Esophagus muscularis mucosa (tissue), 4 donors: ENCODE data around the gene ITPR1. TPM values are rescaled to one million over a fixed set of nuclear protein-coding genes. Genes with fewer than 3 reads are reported as not detected.

ENCODE experiments used
- DNase-seq: peaks from one replicate; pipeline ENCODE4 v3.0.0-alpha.2; 2017; ENCODE audit errors: extremely low spot score
- H3K27ac ChIP-seq, 4 donors: fragments of 200-600 bp; sonication (generic); replicated peaks in 1 of 4; 1 replicate in 3 of 4; 2 replicates in 1 of 4; pipeline ENCODE4 v1.5.1; 2016 to 2019; ENCODE audit warnings: mild to moderate bottlenecking in 1 of 4
- H3K27me3 ChIP-seq, 4 donors: fragments of 200-600 bp; sonication (generic); one replicate each; pipeline versions ENCODE4 v1.5.1 to v1.6.0; 2016 to 2019
- H3K36me3 ChIP-seq, 4 donors: fragments of 200-600 bp; sonication (generic); one replicate each; pipeline ENCODE4 v1.5.1; 2016 to 2019
- H3K4me1 ChIP-seq, 4 donors: fragments of 200-600 bp; sonication (generic); one replicate each; pipeline ENCODE4 v1.5.1; 2016 to 2019
- H3K4me3 ChIP-seq, 4 donors: fragments of 200-600 bp; sonication (generic); 1 replicate in 2 of 4; 2 replicates in 2 of 4; pipeline ENCODE4 v1.5.1; 2016 to 2019; ENCODE audit warnings: mild to moderate bottlenecking in 4 of 4, moderate library complexity in 1 of 4
- H3K9me3 ChIP-seq, 4 donors: fragments of 200-600 bp; sonication (generic); 1 replicate in 3 of 4; 2 replicates in 1 of 4; pipeline ENCODE4 v1.5.1; 2016 to 2019
- CTCF ChIP-seq, 3 experiments: fragments of 200-600 bp in 2 of 3; fragments of 450-650 bp in 1 of 3; sonication (generic) in 2 of 3; IDR thresholded peaks; one replicate each; pipeline ENCODE4 v1.5.1; 2017 to 2019; ENCODE audit warnings: antibody characterized with exemption in 3 of 3, mild to moderate bottlenecking in 2 of 3, moderate library complexity in 1 of 3
- EP300 ChIP-seq: sonication (generic); formaldehyde crosslinking; IDR thresholded peaks from one replicate; pipeline ENCODE4 v1.6.1; 2017; ENCODE audit warnings: antibody characterized with exemption
- POLR2A ChIP-seq: fragments of 450-650 bp; IDR thresholded peaks from one replicate; pipeline ENCODE4 v1.6.1; 2017; ENCODE audit warnings: antibody characterized with exemption, moderate library complexity, mild to moderate bottlenecking, low read depth
- POLR2AphosphoS5 ChIP-seq, 2 donors: sonication (generic); formaldehyde crosslinking; IDR thresholded peaks; one replicate each; pipeline ENCODE4 v1.6.1; 2017; ENCODE audit warnings: antibody characterized with exemption in 2 of 2
- WGBS: methylation state at CpG from one replicate; pipeline ENCODE4 v1.1.5; 2018; 5-methylcytosine and 5-hydroxymethylcytosine counted together
- intact Hi-C: fragments of 100-400 bp; cut with DNase I; formaldehyde crosslinking; loops from one replicate; pipeline ENCODE4 v1.15.1; 2023
- total RNA-seq, 4 donors: library from RNA; depleted of rRNA; stranded (reverse); fragments of >200 nt; gene quantifications; one replicate each; pipeline versions ENCODE4 v1.1.0 to v1.2.1, GENCODE V29; 2016

The ITPR1 gene
- total RNA-seq, 4 donors from 2014 or later = 204 to 271 (median 222) TPM

- H3K9me3 ChIP-seq = no peaks in the 10 kb centered on the region
- intact Hi-C loops = no loop called here
- peak overlapping the region in 1 of 4 donors; percentile 18 for H3K27ac ChIP-seq
- no peak overlapping the region for H3K4me3 ChIP-seq
- peaks cover 0 to 15% (median 4%) of the 10 kb centered on the region in 4 donors for H3K36me3 ChIP-seq
- 78% methylated on average over 5 of the region's 5 CpGs for WGBS
- TF ChIP-seq EP300 (no peak), POLR2A (no peak), CTCF (IDR thresholded peaks at IDR 0.05) (no peak), POLR2AphosphoS5 (IDR thresholded peaks at IDR 0.05) (no peak)
- no peak for DNase-seq
- H3K27me3 ChIP-seq = no peaks in the 10 kb centered on the region
- peaks cover 44 to 93% (median 83%) of the 10 kb centered on the region in 4 donors for H3K4me1 ChIP-seq
These were observed 27.1 kb downstream of the ITPR1 start for GRCh38 chr3:4520033-4520816.

- Histone ChIP-seq H3K36me3 (peaks cover 0 to 15% (median 4%) of the 10 kb centered on the region in 4 donors), H3K27me3 (no peaks in the 10 kb centered on the region), H3K4me1 (peaks cover 23 to 76% (median 68%) of the 10 kb centered on the region in 4 donors), H3K27ac (peak overlapping the region; percentile 63 to 77 (median 74)), H3K9me3 (no peaks in the 10 kb centered on the region), H3K4me3 (no peak overlapping the region)
- 94% methylated on average over 7 of the region's 7 CpGs for WGBS
- TF ChIP-seq CTCF (IDR thresholded peaks at IDR 0.05) (no peak), POLR2A (no peak), EP300 (no peak), POLR2AphosphoS5 (IDR thresholded peaks at IDR 0.05) (no peak)
- DNase-seq = no peak
- intact Hi-C loops = no loop called here
These were observed 29.8 kb downstream of the ITPR1 start for GRCh38 chr3:4522947-4523346.

GRCh38 chr3:4523710-4524698, 30.9 kb downstream of the ITPR1 start:
- Histone ChIP-seq H3K4me3 (peak overlapping the region in 1 of 4 donors; percentile 14), H3K4me1 (peaks cover 21 to 76% (median 68%) of the 10 kb centered on the region in 4 donors), H3K9me3 (no peaks in the 10 kb centered on the region), H3K27ac (peak overlapping the region; percentile 63 to 77 (median 74)), H3K27me3 (no peaks in the 10 kb centered on the region), H3K36me3 (peaks cover 0 to 15% (median 4%) of the 10 kb centered on the region in 4 donors)
- WGBS = 17% methylated on average over 12 of the region's 12 CpGs
- intact Hi-C loops = no loop called here
- DNase-seq = no peak
- TF ChIP-seq POLR2AphosphoS5 (IDR thresholded peaks at IDR 0.05) (no peak), EP300 (no peak), CTCF (IDR thresholded peaks at IDR 0.05) (no peak)

GRCh38 chr3:4525560-4526223, 32.5 kb downstream of the ITPR1 start:
- WGBS = 79% methylated on average over 3 of the region's 3 CpGs
- peaks cover 15 to 74% (median 60%) of the 10 kb centered on the region in 4 donors for H3K4me1 ChIP-seq
- no peaks in the 10 kb centered on the region for H3K9me3 ChIP-seq
- no peak for TF ChIP-seq EP300
- no peak for TF ChIP-seq CTCF (IDR thresholded peaks at IDR 0.05)
- TF ChIP-seq POLR2AphosphoS5 (IDR thresholded peaks at IDR 0.05) = no peak
- TF ChIP-seq POLR2A = no peak
- peak overlapping the region in 1 of 4 donors; percentile 63 for H3K27ac ChIP-seq
- H3K27me3 ChIP-seq = no peaks in the 10 kb centered on the region
- peaks cover 0 to 14% (median 4%) of the 10 kb centered on the region in 4 donors for H3K36me3 ChIP-seq
- H3K4me3 ChIP-seq = no peak overlapping the region
- intact Hi-C loops = no loop called here
- no peak for DNase-seq
